Stromal cell of bone marrow (primary cell): ENCODE results near the gene ATP8B1.
"Not testable (repeated sequence)": the region's sequence is repeated elsewhere in the genome, so short reads cannot be mapped to it uniquely, and the experiment has no call there.

Experiments used
- DNase-seq: peaks from one replicate; pipeline ENCODE4 v3.0.0-alpha.2; 2012; ENCODE audit warnings: low read depth

ATP8B1 gene

GRCh38 chr18:57803103-57803969 lies at the start of gene ATP8B1:
Gene ATP8B1 (minus strand): TSS chr18:57803315. CDS start chr18:57731807, 71,508 bp downstream.
- peak; percentile 67 for DNase-seq

DNA sequence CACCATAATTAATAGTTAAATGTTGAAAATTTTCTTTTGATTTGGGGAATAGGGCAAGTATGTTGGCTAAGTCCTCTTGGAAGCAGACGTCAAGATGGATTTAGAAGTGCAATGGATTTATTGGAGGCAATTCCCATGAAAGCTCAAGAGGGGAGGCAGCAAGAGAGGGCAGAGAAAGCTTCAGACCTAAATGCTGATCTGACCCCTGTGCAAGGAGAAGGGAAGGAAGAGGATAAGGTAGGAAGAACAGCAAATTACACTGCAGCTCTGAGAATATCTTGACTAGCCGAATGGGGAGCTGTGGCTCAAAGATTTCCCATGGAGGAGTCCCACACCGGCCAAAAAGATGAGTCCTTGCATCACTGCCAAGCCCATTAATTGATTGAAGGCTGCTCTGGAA lies 46.9 kb upstream of the ATP8B1 start:
- DNase-seq: no peak

GRCh38 chr18:57848374-57848773 lies 45.3 kb upstream of the ATP8B1 start:
- DNase-seq: not testable (repeated sequence)

DNA sequence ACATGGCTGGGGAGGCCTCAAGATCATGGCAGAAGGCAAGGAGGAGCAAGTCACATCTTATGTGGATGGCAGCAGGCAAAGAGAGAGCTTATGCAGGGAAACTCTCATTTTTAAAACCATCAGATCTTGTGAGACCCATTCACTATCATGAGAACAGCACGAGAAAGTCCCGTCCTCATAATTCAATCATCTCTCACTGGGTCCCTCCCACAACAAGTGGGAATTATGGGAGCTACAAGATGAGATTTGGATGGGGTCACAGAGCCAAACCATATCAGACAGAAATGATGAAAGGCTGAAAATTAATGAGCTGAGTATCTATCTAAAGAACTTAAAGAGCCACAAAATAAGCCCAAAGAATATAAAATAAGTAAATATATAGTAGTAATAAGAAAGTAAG lies 44.3 kb upstream of the ATP8B1 start:
- not testable (repeated sequence) for DNase-seq

- DNase-seq: peak; percentile 25
These were observed 43.1 kb upstream of the ATP8B1 start for GRCh38 chr18:57846258-57846657.

- DNase-seq: no peak
These were observed 42.5 kb upstream of the ATP8B1 start for GRCh38 chr18:57845605-57846074.

DNA sequence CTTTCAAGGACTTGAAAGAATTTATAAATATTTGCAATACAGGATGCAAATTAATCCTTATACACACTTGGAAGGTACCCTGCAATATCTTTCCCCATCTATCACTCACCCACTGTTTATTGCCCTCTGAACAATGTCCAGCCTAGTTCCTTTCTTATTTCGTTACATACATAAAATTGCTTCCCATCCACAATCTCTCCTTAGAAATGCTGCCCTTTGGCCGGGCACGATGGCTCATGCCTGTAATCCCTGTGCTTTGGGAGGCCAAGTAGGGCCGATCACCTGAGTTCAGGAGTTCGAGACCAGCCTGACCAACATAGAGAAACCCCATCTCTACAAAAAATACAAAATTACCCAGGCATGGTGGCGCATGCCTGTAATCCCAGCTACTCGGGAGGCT lies 41.2 kb upstream of the ATP8B1 start:
- DNase-seq: no peak

GRCh38 chr18:57843386-57843785 lies 40.3 kb upstream of the ATP8B1 start:
- DNase-seq: no peak

DNA sequence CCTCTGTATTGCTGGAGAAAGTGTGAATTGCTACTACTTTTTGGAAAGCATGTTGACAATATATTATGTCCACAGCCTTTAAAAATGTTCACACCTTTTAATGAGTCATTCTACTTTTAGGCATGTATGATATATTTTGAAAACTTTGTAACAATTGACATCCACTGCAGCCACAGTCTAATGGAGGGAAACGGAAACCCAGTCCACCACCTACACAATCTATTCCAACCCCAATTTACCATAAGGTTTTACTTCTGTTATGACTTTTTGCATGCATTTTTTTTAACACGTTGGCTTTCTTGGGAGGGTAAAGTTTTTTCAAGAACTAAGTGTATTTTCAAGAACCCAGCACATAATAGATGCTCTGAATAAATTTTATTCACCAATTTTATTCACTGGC lies 38.5 kb upstream of the ATP8B1 start:
- no peak for DNase-seq

- no peak for DNase-seq
These were observed 36.8 kb upstream of the ATP8B1 start for GRCh38 chr18:57839942-57840381.

DNA sequence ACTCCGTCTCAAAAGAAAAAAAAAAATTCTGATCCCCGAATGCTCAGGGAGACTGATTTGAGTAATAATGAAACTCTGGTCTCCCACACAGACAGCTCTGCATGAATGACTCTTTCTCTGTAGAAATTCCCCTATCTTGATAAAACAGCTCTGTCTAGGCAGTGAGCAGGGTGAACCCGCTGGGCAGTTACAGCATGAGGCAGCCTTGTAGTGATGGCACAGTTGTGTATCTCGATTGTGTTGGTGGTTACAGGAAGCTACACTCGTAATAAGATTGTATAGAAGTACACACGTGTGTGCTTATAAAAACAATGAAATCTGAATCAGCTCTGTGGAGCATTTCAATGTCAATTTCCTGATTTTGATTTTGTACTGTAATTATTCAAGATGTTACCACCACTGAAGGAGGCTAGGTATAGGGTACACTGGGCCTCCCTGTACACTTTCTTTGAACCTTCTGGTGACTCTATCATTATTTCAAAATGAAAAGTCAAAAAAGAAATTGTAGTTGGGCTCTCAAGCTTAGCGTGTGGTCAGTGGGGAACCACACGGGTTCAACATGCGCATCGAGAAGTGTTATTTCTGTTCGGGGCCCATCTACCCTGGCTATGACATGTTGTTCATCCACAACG lies 34.9 kb upstream of the ATP8B1 start:
- DNase-seq: no peak

- DNase-seq: no peak
These were observed 33.4 kb upstream of the ATP8B1 start for GRCh38 chr18:57836557-57836956.

GRCh38 chr18:57835904-57836303 lies 32.8 kb upstream of the ATP8B1 start:
- DNase-seq: no peak

GRCh38 chr18:57834616-57835015 lies 31.5 kb upstream of the ATP8B1 start:
- no peak for DNase-seq

DNA sequence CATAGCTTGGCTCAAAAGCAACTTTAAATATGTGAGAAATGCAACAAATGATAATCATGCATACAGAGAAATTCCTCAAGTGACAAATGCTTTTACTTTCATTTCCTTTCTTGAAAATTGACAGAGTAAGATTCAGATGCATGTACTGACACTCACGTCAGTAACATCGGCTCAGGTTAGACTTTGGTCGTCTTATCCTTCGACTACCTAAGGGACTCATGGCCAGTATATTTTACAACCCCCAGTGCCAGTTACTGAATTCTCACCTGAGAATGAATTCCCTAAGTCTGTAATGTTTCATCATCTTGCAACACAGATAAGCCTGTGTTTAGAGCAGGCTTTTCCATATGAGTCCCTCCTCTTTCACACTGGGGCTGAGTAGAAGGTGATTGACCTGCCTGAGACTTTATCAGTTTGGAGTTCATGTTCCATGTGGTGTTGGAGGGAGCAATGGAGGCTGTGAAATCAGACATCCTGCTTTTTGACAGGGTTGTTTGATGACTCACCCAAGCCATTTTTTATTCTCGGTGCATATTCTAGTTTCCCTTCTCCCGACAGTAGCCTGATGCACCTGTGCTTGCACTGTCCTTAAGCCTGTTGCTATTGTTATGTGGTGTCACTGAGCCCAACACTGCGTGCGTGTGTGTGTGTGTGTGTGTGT lies 30.5 kb upstream of the ATP8B1 start:
- no peak for DNase-seq

DNA sequence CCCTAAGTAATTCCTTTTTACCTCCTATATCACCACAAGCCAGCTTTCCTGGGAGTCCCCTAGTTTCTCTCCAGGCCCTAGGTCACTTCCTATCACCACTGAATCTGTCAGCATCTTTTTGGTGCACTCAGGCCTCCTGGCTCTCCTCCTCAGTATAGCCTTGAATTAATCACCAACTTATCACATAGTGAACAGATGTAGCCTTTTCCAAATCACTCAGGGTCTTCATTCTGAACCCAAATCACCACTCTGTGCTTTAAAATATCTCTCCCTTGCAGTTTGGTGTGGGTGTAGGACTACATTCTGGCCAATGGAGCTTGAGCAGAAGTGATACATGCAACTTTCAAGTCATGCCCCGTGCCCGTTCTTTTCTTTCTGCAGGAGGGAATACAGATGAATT lies 29.6 kb upstream of the ATP8B1 start:
- DNase-seq: no peak

DNA sequence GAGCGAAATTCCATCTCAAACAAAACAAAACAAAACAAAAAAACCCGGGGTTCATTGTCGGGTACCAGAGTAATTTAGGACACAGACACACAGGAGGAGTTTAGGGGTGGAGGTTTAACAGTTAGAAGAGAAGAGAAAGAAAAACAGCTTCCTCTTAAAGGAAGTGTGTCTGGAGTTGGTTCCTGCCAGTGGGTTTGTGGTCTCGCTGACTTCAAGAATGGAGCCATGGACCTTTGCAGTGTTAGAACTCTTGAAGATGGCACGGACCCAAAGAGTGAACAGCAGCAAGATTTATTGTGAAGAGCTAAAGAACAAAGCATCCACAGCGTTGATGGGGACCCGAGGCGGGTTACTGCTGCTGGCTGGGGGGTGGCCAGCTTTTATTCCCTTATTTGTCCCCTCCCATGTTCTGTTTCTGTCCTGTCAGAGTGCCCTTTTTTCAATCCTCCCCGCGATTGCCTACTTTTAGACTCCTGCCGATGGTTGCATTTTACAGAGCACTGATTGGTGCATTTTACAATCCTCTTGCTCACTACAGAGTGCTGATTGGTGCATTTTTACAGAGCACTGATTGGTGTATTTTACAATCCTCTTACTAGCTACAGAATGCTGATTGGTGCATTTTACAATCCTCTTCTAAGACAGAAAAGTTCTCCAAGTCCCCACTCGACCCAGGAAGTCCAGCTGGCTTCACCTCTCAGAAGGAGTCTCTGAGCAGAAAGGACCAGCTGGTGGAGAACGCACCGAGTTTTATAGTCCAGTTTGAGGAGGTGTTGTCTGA lies 28.7 kb upstream of the ATP8B1 start:
- DNase-seq: no peak

GRCh38 chr18:57827646-57828045 lies 24.5 kb upstream of the ATP8B1 start:
- no peak for DNase-seq

DNA sequence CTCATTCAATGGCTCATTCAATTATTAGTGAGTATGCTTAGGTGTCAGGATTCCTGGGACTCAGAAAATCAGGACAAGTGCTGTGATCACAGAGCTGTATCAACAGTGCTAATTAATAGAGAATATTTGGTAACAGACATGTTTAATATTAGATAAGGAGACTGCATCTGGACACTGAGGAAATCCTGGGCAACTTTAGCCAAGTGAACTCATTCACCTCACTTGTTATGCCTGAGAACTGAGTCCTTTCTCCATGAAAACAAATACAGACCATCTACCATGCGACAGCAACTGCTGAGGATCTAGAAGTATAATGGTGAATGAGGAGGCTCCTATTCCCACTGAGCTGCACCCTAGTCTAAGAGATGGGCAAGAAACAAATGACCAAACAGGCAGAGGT lies 23.1 kb upstream of the ATP8B1 start:
- no peak for DNase-seq

GRCh38 chr18:57820583-57820982 lies 17.5 kb upstream of the ATP8B1 start:
- DNase-seq: not testable (repeated sequence)

- peak; percentile 72 for DNase-seq
These were observed 16.8 kb upstream of the ATP8B1 start for GRCh38 chr18:57819671-57820460.
